Measurements from ENCODE around the gene IP6K1. TPM values are rescaled to one million over a fixed set of nuclear protein-coding genes. Genes with fewer than 3 reads are reported as not detected.

The IP6K1 gene
- total and polyA plus RNA-seq, 10 of the 15 experiments (the other 5 are each of a cell fraction or from before 2014, with no cell fraction given): 1.3 to 30.6 (median 18.2) TPM

GRCh38 chr3:49788056-49788455, 1.7 kb upstream of the IP6K1 start:
- ChIA-PET RAD21 (ENCODE audit: unreplicated experiment) (interaction anchor here (1.3 to 2.5 kb wide), 2 partner anchors 15 to 51 kb away, joined by 3 to 14 read pairs; partner anchors contain the start of gene INKA1), POLR2A (interaction anchor here (1.0 to 3.0 kb wide), 3 partner anchors 15 to 113 kb away, joined by 3 to 15 read pairs (median 5); partner anchors contain the start of genes INKA1 and UBA7), SMC1A (ENCODE audit: uncharacterized antibody, unreplicated experiment) (interaction anchor here (1.2 kb wide), 1 partner anchor 118 kb away, joined by 3 read pairs; no protein-coding TSS in a partner anchor), CTCF (interaction anchor here (0.5 to 2.0 kb wide), 9 partner anchors 9 to 546 kb away, joined by 3 to 9 read pairs (median 3); partner anchors contain the start of genes MON1A and UBA7)
- DNase-seq (ENCODE audit: low read depth, low spot score): no peak
- Histone ChIP-seq H3K27me3 (replicated peaks in 1 of 2; ENCODE audit: control insufficient read depth in 2 of 2, insufficient read depth in 2 of 2, low read length in 1 of 2) (no peaks in the 10 kb centered on the region), H3K4me2 (ENCODE audit: control insufficient read depth, insufficient read depth) (no peak overlapping the region), H3K9ac (ENCODE audit: control insufficient read depth, insufficient read depth, low read length) (no peak overlapping the region), H4K20me1 (ENCODE audit: control insufficient read depth, insufficient read depth) (no peaks in the 10 kb centered on the region), H3K4me1 (ENCODE audit: control insufficient read depth, insufficient read depth, low read length) (peaks cover 9% of the 10 kb centered on the region), H3K36me3 (ENCODE audit: control insufficient read depth in 2 of 2, insufficient read depth in 2 of 2, low read length in 1 of 2) (no peaks in the 10 kb centered on the region), H3K9me3 (replicated peaks; ENCODE audit: control insufficient read depth, insufficient read depth, low read length) (no peaks in the 10 kb centered on the region), H3K79me2 (ENCODE audit: control insufficient read depth, insufficient read depth, low read length) (peaks cover 21% of the 10 kb centered on the region), H3K27ac (ENCODE audit: control insufficient read depth, insufficient read depth) (no peak overlapping the region), H2AFZ (ENCODE audit: control insufficient read depth, low read depth, low read length) (no peak overlapping the region), H3K4me3 (no peak overlapping the region)
- FAIRE-seq: no peak
- in situ Hi-C loops (cut with MboI) (no loop called here), intact Hi-C loops (cut with micrococcal nuclease; ENCODE audit: unreplicated experiment) (loop anchor here (5.0 kb wide), 1 partner anchor 66 kb away; the partner anchor contains the start of gene GMPPB)
- TF ChIP-seq POLR2AphosphoS2 (IDR thresholded peaks at IDR 0.05; ENCODE audit: low read depth, low read length) (no peak), PAX5 (IDR thresholded peaks at IDR 0.05; ENCODE audit: borderline replicate concordance, low read depth, low read length) (no peak), JUNB (IDR thresholded peaks at IDR 0.05) (no peak), POLR2A (IDR thresholded peaks at IDR 0.05; ENCODE audit: low read depth, low read length) (no peak), ZNF622 (IDR thresholded peaks at IDR 0.05) (no peak), ESRRA (IDR thresholded peaks at IDR 0.05; ENCODE audit: low read length) (no peak), NFYB (IDR thresholded peaks at IDR 0.05; ENCODE audit: insufficient read depth, low read depth, low read length) (no peak), RELA (IDR thresholded peaks at IDR 0.05; ENCODE audit: borderline replicate concordance, partially characterized antibody) (no peak), IKZF1 (conservative IDR thresholded peaks at IDR 0.05) (no peak), NBN (IDR thresholded peaks at IDR 0.05) (no peak), SREBF2 (IDR thresholded peaks at IDR 0.05; ENCODE audit: low read length) (no peak), SMAD5 (IDR thresholded peaks at IDR 0.05; ENCODE audit: low read depth) (no peak), ZNF207 (IDR thresholded peaks at IDR 0.05; ENCODE audit: borderline replicate concordance) (no peak), SP1 (IDR thresholded peaks at IDR 0.05; ENCODE audit: low read depth, low read length) (no peak), ATF7 (IDR thresholded peaks at IDR 0.05; ENCODE audit: low read depth) (no peak)
- WGBS (ENCODE audit: insufficient coverage, insufficient replicate concordance, low lambda C conversion rate, missing lambda C conversion rate): 84% methylated on average over 2 of the region's 2 CpGs
- no TSS peak for BruUV-seq (replicated peaks)
- no peak for ATAC-seq
